Progenitor cell of endocrine pancreas (in vitro differentiated cells): ENCODE results near the gene NMT1. TPM values are rescaled to one million over a fixed set of nuclear protein-coding genes. Genes with fewer than 3 reads are reported as not detected.

Experiments
- DNase-seq: peaks from one replicate; pipeline ENCODE4 v3.0.0; 2021; ENCODE audit warnings: low spot score; ENCODE audit not compliant: unreplicated experiment
- H3K27ac Mint-ChIP-seq: 2 replicates; pipeline ENCODE4 v1.8.0; 2021; ENCODE audit warnings: mild to moderate bottlenecking, moderate library complexity, mixed read lengths
- H3K27me3 Mint-ChIP-seq: 2 replicates; pipeline ENCODE4 v1.8.0; 2021; ENCODE audit warnings: mixed read lengths
- H3K36me3 Mint-ChIP-seq: 2 replicates; pipeline ENCODE4 v1.8.0; 2022; ENCODE audit warnings: mixed read lengths; ENCODE audit not compliant: insufficient read depth
- H3K4me1 Mint-ChIP-seq: 2 replicates; pipeline ENCODE4 v1.8.0; 2021; ENCODE audit warnings: low read depth, mixed read lengths
- H3K4me3 Mint-ChIP-seq: 2 replicates; pipeline ENCODE4 v1.8.0; 2021; ENCODE audit warnings: low read depth, mild to moderate bottlenecking, moderate library complexity, mixed read lengths
- H3K9me3 Mint-ChIP-seq: 2 replicates; pipeline ENCODE4 v1.8.0; 2021; ENCODE audit warnings: low read depth, mixed read lengths
- total RNA-seq: library from RNA; stranded (reverse); gene quantifications from 2 replicates; pipeline ENCODE4 v1.2.1, GENCODE V29; 2021
- TF ChIP-seq, protein P1 (sequence below): fragments of 200-600 bp; sonication (generic); IDR thresholded peaks from one replicate; pipeline ENCODE4 v1.5.0; 2021; ENCODE audit warnings: antibody characterized with exemption, mild to moderate bottlenecking; ENCODE audit not compliant: unreplicated experiment

The NMT1 gene
- total RNA-seq, 1 donor from 2014 or later, result 97.4 TPM

DNA sequence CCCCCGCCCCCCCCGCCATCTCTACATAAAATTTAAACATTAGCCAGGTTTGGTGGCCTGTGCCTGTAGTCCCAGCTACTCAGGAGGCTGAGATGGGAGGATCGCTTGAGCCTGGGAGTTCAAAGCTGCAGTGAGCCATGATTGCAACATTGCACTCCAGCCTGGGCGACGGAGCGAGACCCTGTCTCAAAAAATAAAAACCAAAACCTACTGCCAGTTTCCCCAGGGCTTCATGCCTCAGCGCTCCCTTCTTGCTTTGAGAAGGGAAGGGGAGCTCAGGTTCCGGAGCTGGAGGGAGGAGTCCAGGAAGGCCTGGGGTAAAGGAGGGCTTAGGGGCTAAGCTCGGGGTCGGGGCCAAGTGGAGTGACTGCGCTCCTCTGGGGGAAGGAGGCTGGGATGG, 50.7 kb downstream of the NMT1 start:
- H3K4me1 Mint-ChIP-seq, result no peaks in the 10 kb centered on the region
- H3K27me3 Mint-ChIP-seq, result no peaks in the 10 kb centered on the region
- no peaks in the 10 kb centered on the region for H3K9me3 Mint-ChIP-seq
- TF ChIP-seq, protein P1, sequence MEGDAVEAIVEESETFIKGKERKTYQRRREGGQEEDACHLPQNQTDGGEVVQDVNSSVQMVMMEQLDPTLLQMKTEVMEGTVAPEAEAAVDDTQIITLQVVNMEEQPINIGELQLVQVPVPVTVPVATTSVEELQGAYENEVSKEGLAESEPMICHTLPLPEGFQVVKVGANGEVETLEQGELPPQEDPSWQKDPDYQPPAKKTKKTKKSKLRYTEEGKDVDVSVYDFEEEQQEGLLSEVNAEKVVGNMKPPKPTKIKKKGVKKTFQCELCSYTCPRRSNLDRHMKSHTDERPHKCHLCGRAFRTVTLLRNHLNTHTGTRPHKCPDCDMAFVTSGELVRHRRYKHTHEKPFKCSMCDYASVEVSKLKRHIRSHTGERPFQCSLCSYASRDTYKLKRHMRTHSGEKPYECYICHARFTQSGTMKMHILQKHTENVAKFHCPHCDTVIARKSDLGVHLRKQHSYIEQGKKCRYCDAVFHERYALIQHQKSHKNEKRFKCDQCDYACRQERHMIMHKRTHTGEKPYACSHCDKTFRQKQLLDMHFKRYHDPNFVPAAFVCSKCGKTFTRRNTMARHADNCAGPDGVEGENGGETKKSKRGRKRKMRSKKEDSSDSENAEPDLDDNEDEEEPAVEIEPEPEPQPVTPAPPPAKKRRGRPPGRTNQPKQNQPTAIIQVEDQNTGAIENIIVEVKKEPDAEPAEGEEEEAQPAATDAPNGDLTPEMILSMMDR, result no peak
- H3K27ac Mint-ChIP-seq, result peak overlapping the region; percentile 71
- peaks cover 2% of the 10 kb centered on the region for H3K36me3 Mint-ChIP-seq
- H3K4me3 Mint-ChIP-seq, result no peak overlapping the region
- DNase-seq, result no peak

DNA sequence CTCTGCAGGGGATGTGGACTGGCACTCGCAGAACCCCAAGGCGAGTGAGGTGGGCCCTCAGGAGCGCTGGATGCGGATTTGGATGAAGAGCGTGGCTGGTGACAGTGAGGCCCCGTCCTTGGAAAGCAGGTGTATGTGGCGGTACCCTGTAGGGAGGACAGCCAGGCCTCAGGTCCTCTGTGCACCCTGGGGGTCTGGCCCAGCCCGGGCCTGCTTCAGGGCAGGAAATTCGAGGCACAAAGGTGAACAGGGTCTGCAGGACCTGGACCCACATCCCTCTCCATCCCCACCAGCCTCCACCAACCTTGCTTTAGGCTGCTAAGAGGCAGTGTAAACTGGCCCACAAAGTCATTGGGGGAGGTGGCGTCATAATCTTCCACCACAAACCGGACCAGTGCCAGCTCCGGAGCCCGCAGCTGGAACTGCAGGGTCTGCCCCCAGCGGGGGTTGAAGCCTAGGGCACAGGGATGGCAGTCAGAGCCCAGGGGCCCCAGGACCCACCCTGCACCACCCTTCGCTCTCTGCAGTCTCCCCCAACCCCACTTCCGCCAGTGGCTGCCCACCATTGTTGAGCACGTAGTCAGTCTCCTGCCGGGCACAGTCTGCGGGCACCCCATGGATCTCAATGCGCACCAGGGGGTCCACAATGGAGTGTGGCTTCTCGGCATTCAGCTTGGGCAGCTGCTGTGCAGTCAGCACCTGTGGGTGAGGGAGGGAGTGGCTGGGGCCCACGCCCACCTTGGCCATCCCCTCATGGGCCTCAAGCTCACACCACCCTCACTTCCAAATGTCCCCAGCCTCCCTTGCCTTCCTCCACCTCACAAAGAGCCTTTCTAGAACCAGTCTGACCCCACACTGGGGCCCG, 51.7 kb downstream of the NMT1 start:
- Mint-ChIP-seq H3K36me3 (no peaks in the 10 kb centered on the region), H3K27ac (no peak overlapping the region), H3K4me3 (no peak overlapping the region), H3K9me3 (no peaks in the 10 kb centered on the region), H3K4me1 (no peaks in the 10 kb centered on the region), H3K27me3 (no peaks in the 10 kb centered on the region)
- no peak for DNase-seq
- TF ChIP-seq, protein P1, result no peak

- Mint-ChIP-seq H3K36me3 (no peaks in the 10 kb centered on the region), H3K9me3 (no peaks in the 10 kb centered on the region), H3K4me3 (no peak overlapping the region), H3K27me3 (no peaks in the 10 kb centered on the region), H3K4me1 (no peaks in the 10 kb centered on the region), H3K27ac (no peak overlapping the region)
- TF ChIP-seq, protein P1, result no peak
- DNase-seq, result no peak
These were observed 52.3 kb downstream of the NMT1 start for GRCh38 chr17:45113424-45113754.

GRCh38 chr17:45114117-45114932, 53.2 kb downstream of the NMT1 start:
- H3K4me1 Mint-ChIP-seq, result no peaks in the 10 kb centered on the region
- H3K36me3 Mint-ChIP-seq, result no peaks in the 10 kb centered on the region
- no peak for DNase-seq
- TF ChIP-seq, protein P1, result no peak
- no peaks in the 10 kb centered on the region for H3K9me3 Mint-ChIP-seq
- no peaks in the 10 kb centered on the region for H3K27me3 Mint-ChIP-seq
- H3K27ac Mint-ChIP-seq, result no peak overlapping the region
- no peak overlapping the region for H3K4me3 Mint-ChIP-seq

GRCh38 chr17:45115015-45115625, 54.0 kb downstream of the NMT1 start:
- DNase-seq, result no peak
- TF ChIP-seq, protein P1, result no peak
- Mint-ChIP-seq H3K36me3 (no peaks in the 10 kb centered on the region), H3K27me3 (no peaks in the 10 kb centered on the region), H3K4me1 (no peaks in the 10 kb centered on the region), H3K4me3 (no peak overlapping the region), H3K27ac (no peak overlapping the region), H3K9me3 (no peaks in the 10 kb centered on the region)
